Small intestine (tissue), 7 donors: ENCODE measurements around the gene PGR. TPM values are rescaled to one million over a fixed set of nuclear protein-coding genes. Genes with fewer than 3 reads are reported as not detected.
"Not testable (repeated sequence)": the region's sequence is repeated elsewhere in the genome, so short reads cannot be mapped to it uniquely, and the experiment has no call there.

Experiments used
- DNase-seq, 2 donors: peaks; one replicate each; pipeline versions ENCODE4 v3.0.0 to v3.0.0-alpha.2; 2013
- FAIRE-seq: peaks from 2 replicates; lab custom pipeline; 2012; peaks lifted over from hg19 to GRCh38; lab: Jason Lieb, UNC
- H3K27ac ChIP-seq, 3 donors: one replicate each; pipeline ENCODE4 v1.5.1; 2013; ENCODE audit warnings: low read length in 2 of 3, mild to moderate bottlenecking in 2 of 3, control low read depth in 1 of 3, inconsistent platforms in 1 of 3, low read depth in 1 of 3, moderate library complexity in 1 of 3
- H3K27me3 ChIP-seq, 3 donors: one replicate each; pipeline ENCODE4 v1.6.1; 2013; ENCODE audit warnings: low read length in 3 of 3, inconsistent platforms in 1 of 3; ENCODE audit not compliant: control insufficient read depth in 3 of 3, insufficient read depth in 3 of 3
- H3K36me3 ChIP-seq, 3 donors: one replicate each; pipeline ENCODE4 v1.6.1; 2013; ENCODE audit warnings: low read length in 3 of 3, inconsistent platforms in 1 of 3, low read depth in 1 of 3, mild to moderate bottlenecking in 1 of 3, moderate library complexity in 1 of 3; ENCODE audit not compliant: control insufficient read depth in 3 of 3, insufficient read depth in 2 of 3
- H3K4me1 ChIP-seq, 3 donors: one replicate each; pipeline ENCODE4 v1.6.1; 2013; ENCODE audit warnings: low read length in 2 of 3, inconsistent platforms in 1 of 3, low read depth in 1 of 3, mild to moderate bottlenecking in 1 of 3, moderate library complexity in 1 of 3; ENCODE audit not compliant: control insufficient read depth in 3 of 3, insufficient read depth in 2 of 3
- H3K4me3 ChIP-seq, 3 donors: one replicate each; pipeline ENCODE4 v1.5.1; 2013; ENCODE audit warnings: low read length in 3 of 3, control low read depth in 1 of 3, inconsistent platforms in 1 of 3, low read depth in 1 of 3, mild to moderate bottlenecking in 1 of 3, moderate library complexity in 1 of 3
- H3K9me3 ChIP-seq, 2 donors: one replicate each; pipeline ENCODE4 v1.6.1; 2013; ENCODE audit warnings: low read depth in 1 of 2, low read length in 1 of 2; ENCODE audit not compliant: control insufficient read depth in 2 of 2, insufficient read depth in 1 of 2
- WGBS, 3 donors: extraction: QIAGEN DNeasy Blood & Tissue Kit; methylation state at CpG; one replicate each; pipeline ENCODE4 v1.1.7; 2013; 5-methylcytosine and 5-hydroxymethylcytosine counted together
- polyA plus RNA-seq, 4 donors: library from polyadenylated mRNA; stranded (reverse) in 3 of 4; unstranded in 1 of 4; fragments of 200-250 nt in 3 of 4; fragments of 120-200 nt in 1 of 4; gene quantifications; one replicate each; pipeline versions ENCODE4 v1.2.1 to v1.2.3, GENCODE V29; 2013
- donor health status: healthy with polysubstance abuse.
- donor health status: control.
- donor health status: control.
- donor health status: Bipolar disorder and iron deficiency.
- donor health status: healthy.

Gene PGR
- polyA plus RNA-seq, 4 donors: under 0.01 to 0.03 TPM; not detected in 2

DNA sequence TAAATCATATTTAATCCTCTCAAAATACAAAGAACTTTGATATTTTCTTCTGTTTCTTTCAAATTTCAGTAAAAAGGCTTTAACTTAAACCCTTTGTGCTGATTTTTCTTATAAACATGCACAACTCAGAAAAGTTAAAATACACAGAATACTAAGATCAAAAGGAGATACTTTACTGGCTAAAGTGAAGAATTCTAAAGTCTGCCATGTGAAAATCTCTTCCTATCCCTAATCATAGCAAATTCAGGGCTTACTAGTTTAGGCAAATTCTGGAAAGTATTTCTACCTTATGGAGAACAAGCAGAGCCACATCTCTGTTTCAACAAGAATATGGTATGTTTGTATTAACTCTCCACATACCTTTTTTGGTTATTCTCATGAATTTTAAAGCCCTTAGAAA, 96.6 kb downstream of the PGR start:
- Histone ChIP-seq H3K9me3 (no peaks in the 10 kb centered on the region), H3K4me1 (no peaks in the 10 kb centered on the region), H3K27me3 (no peaks in the 10 kb centered on the region), H3K27ac (no peak overlapping the region), H3K36me3 (no peaks in the 10 kb centered on the region), H3K4me3 (no peak overlapping the region)
- DNase-seq (no peak), FAIRE-seq (no peak)

DNA sequence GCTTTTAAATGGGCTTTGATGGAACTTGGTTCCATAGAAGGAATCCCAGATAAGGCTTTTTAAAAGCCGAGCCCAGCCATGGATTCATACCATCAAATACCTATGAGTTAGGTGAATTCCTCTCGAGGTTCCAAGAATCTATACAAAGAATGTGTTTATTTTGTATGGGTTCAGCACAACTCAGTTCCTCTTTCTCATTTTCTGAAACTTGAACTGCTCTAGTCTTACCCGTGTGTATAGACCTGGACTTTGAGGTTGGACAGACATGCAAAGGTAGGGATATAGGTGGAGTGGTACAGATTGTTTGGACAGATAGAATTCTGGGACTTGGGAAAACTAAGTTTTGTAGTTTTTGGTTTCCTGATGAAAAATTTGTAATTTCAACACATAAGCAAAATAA, 97.9 kb downstream of the PGR start:
- Histone ChIP-seq H3K27ac (no peak overlapping the region), H3K4me1 (no peaks in the 10 kb centered on the region), H3K4me3 (no peak overlapping the region), H3K36me3 (no peaks in the 10 kb centered on the region), H3K9me3 (no peaks in the 10 kb centered on the region), H3K27me3 (no peaks in the 10 kb centered on the region)
- FAIRE-seq (no peak), DNase-seq (no peak)
- WGBS, 3 donors: 75 to 80% (median 78%) methylated on average over 3 of the region's 3 CpGs

DNA sequence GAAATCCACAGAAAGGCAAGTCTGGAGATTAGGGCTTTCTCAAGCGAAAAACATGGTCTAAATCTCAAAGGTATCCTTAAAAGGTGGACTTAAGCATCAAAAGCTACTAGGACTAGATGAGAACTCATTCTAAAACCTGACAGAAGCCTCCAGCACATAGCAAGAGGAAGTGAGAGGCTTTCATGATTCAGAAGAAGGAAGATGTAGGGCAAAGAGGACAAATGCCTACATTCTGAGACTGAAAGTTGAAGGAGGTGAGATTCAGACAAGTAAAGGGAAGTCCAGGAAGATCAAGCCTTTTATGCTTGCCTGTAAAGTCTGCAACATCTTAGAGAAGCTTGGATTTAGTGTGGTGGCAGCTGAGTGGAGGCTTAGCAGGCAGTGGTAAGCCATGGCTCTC, 98.9 kb downstream of the PGR start:
- Histone ChIP-seq H3K4me3 (no peak overlapping the region), H3K27ac (no peak overlapping the region), H3K27me3 (no peaks in the 10 kb centered on the region), H3K36me3 (no peaks in the 10 kb centered on the region), H3K9me3 (no peaks in the 10 kb centered on the region), H3K4me1 (no peaks in the 10 kb centered on the region)
- DNase-seq: no peak
- 46 to 69% (median 68%) methylated on average over 1 of the region's 1 CpG for WGBS, 3 donors
- FAIRE-seq: no peak

DNA sequence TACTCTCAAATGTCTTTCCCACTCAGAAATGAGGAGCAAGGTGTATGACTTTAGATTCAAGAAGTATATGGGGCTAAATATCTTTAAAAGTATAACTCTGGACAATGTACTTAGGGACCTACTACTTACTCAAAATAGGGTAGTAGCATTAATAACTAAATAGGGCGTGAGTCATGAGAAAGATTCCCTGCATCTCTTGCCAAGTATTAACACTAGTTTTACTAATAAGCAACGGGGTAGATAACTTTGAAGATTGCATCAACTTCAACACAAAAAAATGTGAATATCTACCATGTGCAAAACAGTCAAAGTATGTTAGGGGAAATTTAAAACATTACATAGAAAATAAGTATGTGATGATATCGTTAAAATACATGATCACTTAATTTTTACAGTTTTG, 99.6 kb downstream of the PGR start:
- H3K9me3 ChIP-seq: no peaks in the 10 kb centered on the region
- H3K4me1 ChIP-seq: no peaks in the 10 kb centered on the region
- DNase-seq (no peak), FAIRE-seq (no peak)
- no peak overlapping the region for H3K4me3 ChIP-seq
- 61 to 76% (median 69%) methylated on average over 3 of the region's 3 CpGs for WGBS, 3 donors
- H3K27me3 ChIP-seq: no peaks in the 10 kb centered on the region
- no peaks in the 10 kb centered on the region for H3K36me3 ChIP-seq
- no peak overlapping the region for H3K27ac ChIP-seq

DNA sequence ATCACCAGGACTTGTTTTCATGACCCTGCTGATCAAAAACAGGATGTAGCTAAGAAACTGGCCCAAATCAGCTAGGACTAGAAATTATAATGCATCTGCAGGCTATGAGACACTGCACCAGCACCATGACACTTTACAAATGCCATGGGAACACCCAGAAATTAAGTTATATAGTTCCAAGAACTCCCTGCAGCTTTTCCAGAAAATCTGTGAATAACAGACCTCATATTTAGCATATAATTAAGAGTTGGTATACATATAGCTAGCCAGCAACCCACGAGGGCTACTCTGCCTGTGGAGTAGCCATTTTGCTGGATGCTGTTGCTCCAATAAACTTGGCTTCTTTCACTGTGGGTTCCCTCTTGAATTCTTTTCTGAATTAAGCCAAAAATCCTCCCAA, 101.0 kb downstream of the PGR start:
- no peaks in the 10 kb centered on the region for H3K4me1 ChIP-seq
- no peak overlapping the region for H3K27ac ChIP-seq
- FAIRE-seq (no peak), DNase-seq (no peak)
- H3K4me3 ChIP-seq: no peak overlapping the region
- no peaks in the 10 kb centered on the region for H3K36me3 ChIP-seq
- H3K27me3 ChIP-seq: no peaks in the 10 kb centered on the region
- no peaks in the 10 kb centered on the region for H3K9me3 ChIP-seq
- 23 to 40% (median 33%) methylated on average over 1 of the region's 1 CpG for WGBS, 3 donors

DNA sequence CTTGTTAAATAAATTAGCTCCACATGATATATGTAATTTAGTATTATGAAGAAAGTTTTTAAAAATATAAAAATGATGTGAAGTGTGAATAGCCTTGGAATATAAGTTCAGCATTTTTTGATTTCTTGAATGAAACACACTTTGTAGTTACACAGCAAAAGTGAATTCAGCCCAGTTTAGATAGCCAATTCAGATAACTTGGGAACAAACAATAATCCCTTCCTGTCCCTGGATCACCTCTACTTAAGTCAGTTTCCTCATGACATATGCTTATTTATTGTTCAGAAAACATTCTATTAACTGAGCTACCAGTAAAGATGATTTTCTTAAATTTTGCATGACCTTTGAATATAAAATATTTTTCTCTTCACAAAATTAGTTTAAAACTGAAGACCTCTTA, 107.4 kb downstream of the PGR start:
- H3K9me3 ChIP-seq: no peaks in the 10 kb centered on the region
- peaks cover 0 to 2% (median 0%) of the 10 kb centered on the region in 3 donors for H3K27me3 ChIP-seq
- no peak overlapping the region for H3K4me3 ChIP-seq
- no peaks in the 10 kb centered on the region for H3K36me3 ChIP-seq
- no peak overlapping the region for H3K27ac ChIP-seq
- DNase-seq (no peak), FAIRE-seq (no peak)
- H3K4me1 ChIP-seq: no peaks in the 10 kb centered on the region

DNA sequence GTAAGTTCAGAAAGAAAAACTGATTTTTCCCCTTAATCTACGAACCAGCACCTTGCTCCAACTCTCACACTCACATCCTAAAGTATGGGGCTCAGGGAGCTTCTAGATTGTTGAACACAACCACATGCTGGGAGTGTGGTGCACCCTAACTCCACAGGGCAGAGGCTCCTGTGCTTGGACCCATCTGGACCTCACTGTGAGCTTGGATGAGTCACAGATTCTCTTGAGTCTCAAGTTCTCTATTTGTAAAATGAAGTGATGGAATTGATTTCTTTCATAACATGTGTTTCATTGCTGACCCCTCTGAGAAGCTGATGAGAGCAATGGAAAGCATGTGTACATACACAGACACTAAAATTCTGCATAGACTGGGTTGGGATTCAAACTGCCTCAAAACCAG, 109.7 kb downstream of the PGR start:
- Histone ChIP-seq H3K27ac (no peak overlapping the region), H3K36me3 (no peaks in the 10 kb centered on the region), H3K9me3 (no peaks in the 10 kb centered on the region), H3K4me3 (no peak overlapping the region), H3K27me3 (peaks cover 0 to 2% (median 0%) of the 10 kb centered on the region in 3 donors), H3K4me1 (no peaks in the 10 kb centered on the region)
- 62 to 75% (median 69%) methylated on average over 1 of the region's 1 CpG for WGBS, 3 donors
- FAIRE-seq: no peak
- no peak for DNase-seq

DNA sequence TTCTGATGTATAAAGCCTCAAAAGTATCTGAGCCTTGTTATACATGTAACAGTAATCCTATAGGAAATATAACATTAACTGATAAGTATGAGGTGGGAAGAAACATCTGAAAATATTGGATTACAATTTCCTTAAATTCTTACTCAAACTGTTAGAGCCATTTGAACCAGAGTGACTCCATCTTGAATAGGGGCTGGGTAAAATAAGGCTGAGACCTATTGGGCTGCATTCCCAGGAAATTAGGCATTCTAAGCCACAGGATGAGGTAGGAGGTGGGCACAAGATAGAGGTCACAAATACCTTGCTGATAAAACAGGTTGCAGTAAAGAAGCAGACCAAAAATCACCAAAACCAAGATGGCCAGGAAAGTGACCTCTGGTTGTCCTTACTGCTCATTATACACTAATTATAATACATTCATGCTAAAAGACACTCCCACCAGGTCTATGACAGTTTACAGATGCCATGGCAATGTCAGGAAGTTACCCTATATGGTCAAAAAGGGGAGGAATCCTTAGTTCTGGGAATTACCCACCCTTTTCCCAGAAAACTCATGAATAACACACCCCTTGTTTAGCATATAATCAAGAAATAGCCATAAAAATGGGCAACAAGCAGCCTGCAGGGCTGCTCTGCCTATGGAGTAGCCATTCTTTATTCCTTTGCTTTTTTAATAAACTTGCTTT, 114.9 kb downstream of the PGR start:
- H3K9me3 ChIP-seq: no peaks in the 10 kb centered on the region
- no peak for DNase-seq
- no peaks in the 10 kb centered on the region for H3K36me3 ChIP-seq
- no peaks in the 10 kb centered on the region for H3K4me1 ChIP-seq
- no peak for FAIRE-seq
- peaks cover 0 to 1% (median 0%) of the 10 kb centered on the region in 3 donors for H3K27me3 ChIP-seq
- no peak overlapping the region for H3K27ac ChIP-seq
- H3K4me3 ChIP-seq: no peak overlapping the region

DNA sequence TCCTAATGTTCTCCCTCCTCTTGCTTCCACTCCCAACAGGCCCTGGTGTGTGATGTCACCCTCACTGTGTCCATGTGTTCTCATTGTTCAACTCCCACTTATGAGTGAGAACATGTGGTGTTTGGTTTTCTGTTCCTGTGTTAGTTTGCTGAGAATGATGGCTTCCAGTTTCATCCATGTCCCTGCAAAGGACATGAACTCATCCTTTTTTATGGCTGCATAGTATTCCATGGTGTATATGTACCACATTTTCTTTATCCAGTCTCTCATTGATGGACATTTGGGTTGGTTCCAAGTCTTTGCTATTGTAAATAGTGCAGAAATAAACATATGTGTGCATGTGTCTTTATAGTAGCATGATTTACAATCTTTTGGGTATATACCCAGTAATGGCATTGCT, 115.9 kb downstream of the PGR start:
- not testable (repeated sequence) for H3K27ac ChIP-seq, H3K9me3 ChIP-seq, H3K4me3 ChIP-seq, DNase-seq, H3K36me3 ChIP-seq, H3K27me3 ChIP-seq, H3K4me1 ChIP-seq, FAIRE-seq
